Activated CD8-positive, alpha-beta memory T cell treated with anti-CD3 and anti-CD28 coated beads, Interleukin-2, amount 50 U/mL, for 48 hours (primary cell): ENCODE data around the gene USP48.

Experiments
- DNase-seq: peaks from one replicate; pipeline ENCODE4 v3.0.0-alpha.2; 2020

Gene USP48

GRCh38 chr1:21665711-21666575 lies 117.0 kb downstream of the USP48 start:
- DNase-seq, result peak; percentile 48

- DNase-seq, result peak; percentile 48
These were observed 118.0 kb downstream of the USP48 start for GRCh38 chr1:21664806-21665588.

- no peak for DNase-seq
These were observed 118.8 kb downstream of the USP48 start for GRCh38 chr1:21663951-21664805.

- no peak for DNase-seq
These were observed 119.5 kb downstream of the USP48 start for GRCh38 chr1:21663248-21663950.

GRCh38 chr1:21662426-21663247 lies 120.3 kb downstream of the USP48 start:
- no peak for DNase-seq

GRCh38 chr1:21661886-21662285 lies 121.1 kb downstream of the USP48 start:
- DNase-seq, result no peak

GRCh38 chr1:21659924-21660326 lies 123.0 kb downstream of the USP48 start:
- DNase-seq, result no peak

GRCh38 chr1:21659099-21659923 lies 123.6 kb downstream of the USP48 start:
- DNase-seq, result peak; percentile 96

GRCh38 chr1:21657456-21658190 lies 125.3 kb downstream of the USP48 start:
- DNase-seq, result no peak

GRCh38 chr1:21655748-21656147 lies 127.2 kb downstream of the USP48 start:
- no peak for DNase-seq

GRCh38 chr1:21655259-21655658 lies 127.7 kb downstream of the USP48 start:
- DNase-seq, result no peak

- no peak for DNase-seq
These were observed 128.7 kb downstream of the USP48 start for GRCh38 chr1:21654209-21654608.

GRCh38 chr1:21653744-21654100 lies 129.2 kb downstream of the USP48 start:
- DNase-seq, result no peak

GRCh38 chr1:21652937-21653743 lies 129.8 kb downstream of the USP48 start:
- DNase-seq, result no peak

- no peak for DNase-seq
These were observed 130.6 kb downstream of the USP48 start for GRCh38 chr1:21652101-21652936.

- no peak for DNase-seq
These were observed 131.5 kb downstream of the USP48 start for GRCh38 chr1:21651214-21652042.

GRCh38 chr1:21650400-21650799 lies 132.5 kb downstream of the USP48 start:
- DNase-seq, result no peak
